Measurements from ENCODE around the gene ROR1. TPM values are rescaled to one million over a fixed set of nuclear protein-coding genes. Genes with fewer than 3 reads are reported as not detected.

Gene ROR1
- total RNA-seq, 1 donor from 2014 or later = 131 TPM

GRCh38 chr1:63817152-63817667 lies 43.4 kb downstream of the ROR1 start:
- H3K27me3 Mint-ChIP-seq (ENCODE audit: low read depth) = no peaks in the 10 kb centered on the region
- H3K27ac Mint-ChIP-seq (ENCODE audit: unreplicated experiment) = peak overlapping the region; percentile 86
- DNase-seq (ENCODE audit: low spot score) = no peak

GRCh38 chr1:63817700-63818099 lies 43.9 kb downstream of the ROR1 start:
- Mint-ChIP-seq H3K4me1 (ENCODE audit: low read depth) (peaks cover 93% of the 10 kb centered on the region), H3K4me3 (ENCODE audit: unreplicated experiment) (peak overlapping the region; percentile 39), H3K27me3 (ENCODE audit: low read depth) (no peaks in the 10 kb centered on the region), H3K9me3 (ENCODE audit: low read depth) (no peaks in the 10 kb centered on the region), H3K27ac (ENCODE audit: unreplicated experiment) (peak overlapping the region; percentile 86), H3K36me3 (ENCODE audit: low read depth) (peaks cover 2% of the 10 kb centered on the region)
- DNase-seq (ENCODE audit: low spot score) = no peak
- no peak for TF ChIP-seq CTCF (IDR thresholded peaks at IDR 0.05)

More at GRCh38 chr1:63817152-63817667, 43.4 kb downstream of the ROR1 start:
- no peaks in the 10 kb centered on the region for H3K9me3 Mint-ChIP-seq (ENCODE audit: low read depth)
- H3K4me1 Mint-ChIP-seq (ENCODE audit: low read depth) = peaks cover 92% of the 10 kb centered on the region
- peaks cover 2% of the 10 kb centered on the region for H3K36me3 Mint-ChIP-seq (ENCODE audit: low read depth)
- H3K4me3 Mint-ChIP-seq (ENCODE audit: unreplicated experiment) = peak overlapping the region; percentile 39
- TF ChIP-seq CTCF (IDR thresholded peaks at IDR 0.05) = no peak

GRCh38 chr1:63818567-63819325 lies 44.9 kb downstream of the ROR1 start:
- no peak for TF ChIP-seq CTCF (IDR thresholded peaks at IDR 0.05)
- Mint-ChIP-seq H3K4me1 (ENCODE audit: low read depth) (peaks cover 84% of the 10 kb centered on the region), H3K9me3 (ENCODE audit: low read depth) (no peaks in the 10 kb centered on the region), H3K4me3 (ENCODE audit: unreplicated experiment) (no peak overlapping the region), H3K27ac (ENCODE audit: unreplicated experiment) (peak overlapping the region; percentile 43), H3K36me3 (ENCODE audit: low read depth) (peaks cover 2% of the 10 kb centered on the region), H3K27me3 (ENCODE audit: low read depth) (no peaks in the 10 kb centered on the region)
- no peak for DNase-seq (ENCODE audit: low spot score)

GRCh38 chr1:63819795-63820194 lies 46.0 kb downstream of the ROR1 start:
- Mint-ChIP-seq H3K27ac (ENCODE audit: unreplicated experiment) (no peak overlapping the region), H3K36me3 (ENCODE audit: low read depth) (peaks cover 2% of the 10 kb centered on the region), H3K9me3 (ENCODE audit: low read depth) (no peaks in the 10 kb centered on the region), H3K4me1 (ENCODE audit: low read depth) (peaks cover 74% of the 10 kb centered on the region), H3K4me3 (ENCODE audit: unreplicated experiment) (no peak overlapping the region), H3K27me3 (ENCODE audit: low read depth) (no peaks in the 10 kb centered on the region)
- no peak for TF ChIP-seq CTCF (IDR thresholded peaks at IDR 0.05)
- no peak for DNase-seq (ENCODE audit: low spot score)

- peak overlapping the region; percentile 81 for H3K27ac Mint-ChIP-seq (ENCODE audit: unreplicated experiment)
- peaks cover 3% of the 10 kb centered on the region for H3K36me3 Mint-ChIP-seq (ENCODE audit: low read depth)
- TF ChIP-seq CTCF (IDR thresholded peaks at IDR 0.05) = no peak
- H3K9me3 Mint-ChIP-seq (ENCODE audit: low read depth) = no peaks in the 10 kb centered on the region
- DNase-seq (ENCODE audit: low spot score) = no peak
- peaks cover 68% of the 10 kb centered on the region for H3K4me1 Mint-ChIP-seq (ENCODE audit: low read depth)
- H3K4me3 Mint-ChIP-seq (ENCODE audit: unreplicated experiment) = peak overlapping the region; percentile 37
- no peaks in the 10 kb centered on the region for H3K27me3 Mint-ChIP-seq (ENCODE audit: low read depth)
These were observed 47.5 kb downstream of the ROR1 start for GRCh38 chr1:63821091-63822005.
